GM12878 (cell line): ENCODE data around the gene CBR3. TPM values are rescaled to one million over a fixed set of nuclear protein-coding genes. Genes with fewer than 3 reads are reported as not detected.

Experiments used
- ATAC-seq: fragments of 200-7000 bp; cut with Tn5 transposase; 3 replicates; pipeline ENCODE4 v1.9.1; 2020; ENCODE audit warnings: mild to moderate bottlenecking, moderate library complexity
- BruUV-seq: library from RNA; stranded (reverse); fragments of 400-500 nt; replicated peaks from 2 replicates; lab custom pipeline; 2021; lab: Mats Ljungman, UMichigan
- CTCF ChIA-PET: fragments of 300-600 bp; sonication (Branson Sonifier 250); formaldehyde crosslinking; extraction: SDS; loops from one replicate; lab custom pipeline; 2021; ENCODE audit warnings: inconsistent platforms; lab: Yijun Ruan, JAX
- POLR2A ChIA-PET: fragments of 350-600 bp; formaldehyde crosslinking; extraction: SDS; loops from one replicate; lab custom pipeline; 2021; ENCODE audit warnings: inconsistent platforms; lab: Charles Lee
- RAD21 ChIA-PET: fragments of 300-600 bp; sonication (Branson Sonifier 250); formaldehyde crosslinking; loops from one replicate; lab custom pipeline; 2023; ENCODE audit warnings: antibody characterized with exemption; ENCODE audit not compliant: unreplicated experiment; lab: Charles Lee
- SMC1A ChIA-PET: fragments of 300-600 bp; sonication (Branson Sonifier 250); formaldehyde crosslinking; loops from one replicate; lab custom pipeline; 2023; ENCODE audit not compliant: unreplicated experiment, uncharacterized antibody; lab: Charles Lee
- DNase-seq: peaks from one replicate; pipeline ENCODE4 v3.0.0-alpha.2; 2011; ENCODE audit warnings: low read depth, low spot score
- FAIRE-seq: peaks from 3 replicates; lab custom pipeline; 2011; peaks lifted over from hg19 to GRCh38; lab: Jason Lieb, UNC
- H2AFZ ChIP-seq: 2 replicates; pipeline ENCODE4 v1.6.0; 2011; ENCODE audit warnings: low read depth, low read length, control low read depth; ENCODE audit not compliant: control insufficient read depth
- H3K27ac ChIP-seq: 2 replicates; pipeline ENCODE4 v1.5.1; 2011; ENCODE audit warnings: control low read depth; ENCODE audit not compliant: control insufficient read depth, insufficient read depth
- H3K27me3 ChIP-seq, 2 experiments: replicated peaks in 1 of 2; 2 replicates each; pipeline versions ENCODE4 v1.6.0 to v1.6.1; 2011; ENCODE audit warnings: low read length in 1 of 2; ENCODE audit not compliant: control insufficient read depth in 2 of 2, insufficient read depth in 2 of 2
- H3K36me3 ChIP-seq, 2 experiments: 2 replicates each; pipeline ENCODE4 v1.5.1; 2011; ENCODE audit warnings: low read length in 1 of 2; ENCODE audit not compliant: control insufficient read depth in 2 of 2, insufficient read depth in 2 of 2
- H3K4me1 ChIP-seq: 2 replicates; pipeline ENCODE4 v1.6.1; 2011; ENCODE audit warnings: mild to moderate bottlenecking, low read length, moderate library complexity, mixed read lengths; ENCODE audit not compliant: control insufficient read depth, insufficient read depth
- H3K4me2 ChIP-seq: 2 replicates; pipeline ENCODE4 v1.6.0; 2011; ENCODE audit warnings: control low read depth; ENCODE audit not compliant: control insufficient read depth, insufficient read depth
- H3K4me3 ChIP-seq: fragments of 200-600 bp; sonication (generic); 2 replicates; pipeline ENCODE4 v1.5.1; 2016
- H3K79me2 ChIP-seq: 2 replicates; pipeline ENCODE4 v1.6.0; 2011; ENCODE audit warnings: low read length; ENCODE audit not compliant: control insufficient read depth, insufficient read depth
- H3K9ac ChIP-seq: 2 replicates; pipeline ENCODE4 v1.8.0; 2011; ENCODE audit warnings: low read length, control low read depth, mixed read lengths; ENCODE audit not compliant: control insufficient read depth, insufficient read depth
- H3K9me3 ChIP-seq: replicated peaks from 3 replicates; pipeline ENCODE4 v1.5.1; 2011; ENCODE audit warnings: mild to moderate bottlenecking, low read length; ENCODE audit not compliant: control insufficient read depth, insufficient read depth
- H4K20me1 ChIP-seq: 2 replicates; pipeline ENCODE4 v1.6.0; 2011; ENCODE audit not compliant: control insufficient read depth, insufficient read depth
- CEBPZ ChIP-seq: fragments of 150-350 bp; IDR thresholded peaks from 2 replicates; pipeline ENCODE4 v1.6.1; 2016; ENCODE audit warnings: low read depth, low read length
- KLF5 ChIP-seq: fragments of 450-650 bp; IDR thresholded peaks from 2 replicates; pipeline ENCODE4 v1.6.1; 2014; ENCODE audit warnings: mild to moderate bottlenecking; ENCODE audit not compliant: partially characterized antibody
- POLR2AphosphoS5 ChIP-seq: IDR thresholded peaks from 2 replicates; pipeline ENCODE4 v1.6.1; 2011; ENCODE audit warnings: mild to moderate bottlenecking, low read length, inconsistent platforms
- RELB ChIP-seq: fragments of 450-650 bp; IDR thresholded peaks from 2 replicates; pipeline ENCODE4 v1.6.1; 2017; ENCODE audit warnings: low read depth, mild to moderate bottlenecking, moderate library complexity
- RUNX3 ChIP-seq: IDR thresholded peaks from 2 replicates; pipeline ENCODE4 v1.6.1; 2012; ENCODE audit warnings: low read length, inconsistent platforms
- WRNIP1 ChIP-seq: IDR thresholded peaks from 2 replicates; pipeline ENCODE4 v1.6.1; 2011; ENCODE audit warnings: low read depth, low read length, improper control_type of control experiment, borderline replicate concordance
- ZNF384 ChIP-seq: IDR thresholded peaks from 2 replicates; pipeline ENCODE4 v1.6.1; 2012; ENCODE audit warnings: low read depth, mild to moderate bottlenecking, low read length, improper control_type of control experiment, borderline replicate concordance
- WGBS: methylation state at CpG from one replicate; pipeline ENCODE4 v1.1.6; 2016; ENCODE audit warnings: low lambda C conversion rate; ENCODE audit not compliant: insufficient replicate concordance, insufficient coverage; ENCODE audit errors: missing lambda C conversion rate; 5-methylcytosine and 5-hydroxymethylcytosine counted together
- in situ Hi-C: fragments of 300-500 bp; cut with MboI; formaldehyde crosslinking; loops from 9 replicates; pipeline ENCODE4 v1.14.3; 2018; ENCODE audit warnings: mixed read lengths
- intact Hi-C: fragments of 100-400 bp; cut with micrococcal nuclease; formaldehyde crosslinking; loops from one replicate; pipeline ENCODE4 v1.14.2; 2022; ENCODE audit not compliant: unreplicated experiment
- polyA plus RNA-seq, 11 experiments: library from polyadenylated mRNA; depleted of rRNA in 4 of 11; unstranded in 6 of 11; stranded (reverse) in 5 of 11; fragments of >200 nt; fragmentation: Nextera tagmentation in 4 of 11; fragmentation: Illumina TruSeq in 1 of 11; extraction: Ambion mirVana in 4 of 11; extraction: Trizol in 1 of 11; gene quantifications; 1 replicate in 1 of 11; 2 replicates in 10 of 11; pipeline versions ENCODE4 v1.2.1 to v1.2.3, GENCODE V29; 2011 to 2016; ENCODE audit warnings: inconsistent platforms in 2 of 11, missing spikeins in 2 of 11, low read depth in 1 of 11
- total RNA-seq, 4 experiments: library from RNA; depleted of rRNA in 3 of 4; stranded (reverse); fragments of >200 nt in 3 of 4; fragmentation: Illumina TruSeq in 1 of 4; extraction: Trizol in 1 of 4; gene quantifications; 2 replicates each; pipeline versions ENCODE4 v1.2.1 to v1.2.3, GENCODE V29; 2013 to 2021

The CBR3 gene
- total and polyA plus RNA-seq, 10 of the 15 experiments (the other 5 are each of a cell fraction or from before 2014, with no cell fraction given) = 0.48 to 17.2 (median 11.2) TPM

GRCh38 chr21:36170823-36171222, 35.9 kb downstream of the CBR3 start (continued):
- TF ChIP-seq CEBPZ (no peak), RUNX3 (no peak), RELB (no peak), WRNIP1 (no peak), KLF5 (no peak)

GRCh38 chr21:36171336-36171735, 36.5 kb downstream of the CBR3 start:
- TF ChIP-seq ZNF384 (no peak), POLR2AphosphoS5 (no peak)
- TF ChIP-seq, all 136 proteins: peak for 0
- Histone ChIP-seq H3K4me1 (no peaks in the 10 kb centered on the region), H3K4me3 (no peak overlapping the region), H2AFZ (no peak overlapping the region), H3K27me3 (no peaks in the 10 kb centered on the region), H3K79me2 (no peaks in the 10 kb centered on the region), H3K9me3 (no peaks in the 10 kb centered on the region), H3K4me2 (no peak overlapping the region), H3K36me3 (no peaks in the 10 kb centered on the region; a peak in 2 of 4 replicates), H4K20me1 (no peaks in the 10 kb centered on the region), H3K9ac (no peak overlapping the region), H3K27ac (no peak overlapping the region)
- WGBS = 67% methylated on average over 5 of the region's 5 CpGs
- ChIA-PET RAD21 (no interaction called here), SMC1A (no interaction called here), CTCF (no interaction called here), POLR2A (no interaction called here)
- DNase-seq (no peak), ATAC-seq (no peak), FAIRE-seq (no peak)
- BruUV-seq = no TSS peak
- in situ Hi-C loops = no loop called here
- intact Hi-C loops = no loop called here
